IMR-90 (cell line): ENCODE results near the gene IBA57. TPM values are rescaled to one million over a fixed set of nuclear protein-coding genes. Genes with fewer than 3 reads are reported as not detected.

Experiments
- ATAC-seq: fragments of 200-7000 bp; cut with Tn5 transposase; 2 replicates; pipeline ENCODE4 v1.9.1; 2020; ENCODE audit warnings: low read depth, mild to moderate bottlenecking, moderate library complexity
- BruUV-seq: library from RNA; stranded (reverse); fragments of 400-500 nt; replicated peaks from 2 replicates; lab custom pipeline; 2021; lab: Mats Ljungman, UMichigan
- CTCF ChIA-PET: fragments of 300-600 bp; formaldehyde crosslinking; extraction: SDS; loops from one replicate; lab custom pipeline; 2021; ENCODE audit warnings: antibody characterized with exemption; lab: Yijun Ruan, JAX
- POLR2A ChIA-PET: fragments of 300-600 bp; sonication (Branson Sonifier 250); formaldehyde crosslinking; loops from one replicate; lab custom pipeline; 2022; ENCODE audit warnings: antibody characterized with exemption; ENCODE audit not compliant: unreplicated experiment; lab: Charles Lee
- DNase-seq: peaks from one replicate; pipeline ENCODE4 v3.0.0; 2013
- H2AFZ ChIP-seq: replicated peaks from 2 replicates; pipeline ENCODE3; 2013; ENCODE audit warnings: low read length, mild to moderate bottlenecking; ENCODE audit not compliant: poor library complexity
- H2AK5ac ChIP-seq: 2 replicates; pipeline ENCODE4 v1.6.1; 2013; ENCODE audit warnings: low read depth, low read length, inconsistent platforms
- H2AK9ac ChIP-seq: replicated peaks from 2 replicates; pipeline ENCODE3; 2013; ENCODE audit warnings: mild to moderate bottlenecking, low read depth, low read length, moderate library complexity; ENCODE audit not compliant: poor library complexity
- H2BK120ac ChIP-seq: 2 replicates; pipeline ENCODE4 v1.6.1; 2013; ENCODE audit warnings: low read depth, low read length, inconsistent platforms
- H2BK15ac ChIP-seq: 3 replicates; pipeline ENCODE4 v1.6.1; 2013; ENCODE audit warnings: low read depth, low read length, inconsistent platforms
- H2BK20ac ChIP-seq: 2 replicates; pipeline ENCODE4 v1.6.1; 2013; ENCODE audit warnings: low read depth, mild to moderate bottlenecking, inconsistent platforms, low read length, moderate library complexity
- H2BK5ac ChIP-seq: 2 replicates; pipeline ENCODE4 v1.6.1; 2013; ENCODE audit warnings: mild to moderate bottlenecking, low read depth, low read length, inconsistent platforms; ENCODE audit not compliant: poor library complexity, severe bottlenecking
- H3K14ac ChIP-seq: replicated peaks from 2 replicates; pipeline ENCODE4 v1.6.1; 2013; ENCODE audit warnings: low read depth, low read length, inconsistent platforms
- H3K18ac ChIP-seq: 2 replicates; pipeline ENCODE4 v1.6.1; 2013; ENCODE audit warnings: low read depth, low read length, control low read depth
- H3K23ac ChIP-seq: 2 replicates; pipeline ENCODE4 v1.6.1; 2013; ENCODE audit warnings: low read depth, low read length, inconsistent platforms
- H3K27ac ChIP-seq: 2 replicates; pipeline ENCODE4 v1.5.1; 2013; ENCODE audit warnings: mild to moderate bottlenecking, control low read depth, low read length; ENCODE audit not compliant: insufficient read depth
- H3K27me3 ChIP-seq: 2 replicates; pipeline ENCODE4 v1.6.1; 2013; ENCODE audit warnings: low read length; ENCODE audit not compliant: control insufficient read depth, insufficient read depth
- H3K36me3 ChIP-seq: 2 replicates; pipeline ENCODE4 v1.6.1; 2013; ENCODE audit warnings: low read length, mixed read lengths; ENCODE audit not compliant: control insufficient read depth, insufficient read depth
- H3K4ac ChIP-seq: 2 replicates; pipeline ENCODE4 v1.6.1; 2013; ENCODE audit warnings: low read depth, low read length, inconsistent platforms
- H3K4me1 ChIP-seq: 2 replicates; pipeline ENCODE4 v1.6.1; 2013; ENCODE audit warnings: low read length, mixed read lengths; ENCODE audit not compliant: control insufficient read depth, insufficient read depth
- H3K4me2 ChIP-seq: 2 replicates; pipeline ENCODE4 v1.6.1; 2013; ENCODE audit warnings: low read depth, mild to moderate bottlenecking, control low read depth, low read length, moderate library complexity
- H3K4me3 ChIP-seq: 2 replicates; pipeline ENCODE4 v1.5.1; 2013; ENCODE audit warnings: low read depth, mild to moderate bottlenecking, control low read depth, low read length, moderate library complexity; ENCODE audit not compliant: insufficient read depth
- H3K56ac ChIP-seq: 2 replicates; pipeline ENCODE4 v1.6.1; 2013; ENCODE audit warnings: low read length, inconsistent platforms; ENCODE audit not compliant: insufficient read depth; ENCODE audit errors: extremely low read depth
- H3K79me1 ChIP-seq, 2 experiments: 2 replicates each; pipeline ENCODE4 v1.6.1; 2013; ENCODE audit warnings: low read length in 2 of 2, inconsistent platforms in 1 of 2, low read depth in 1 of 2
- H3K9ac ChIP-seq: 2 replicates; pipeline ENCODE4 v1.6.1; 2013; ENCODE audit warnings: low read depth, low read length, control low read depth
- H3K9me1 ChIP-seq: 2 replicates; pipeline ENCODE4 v1.6.1; 2013; ENCODE audit warnings: low read length, inconsistent platforms; ENCODE audit not compliant: insufficient read depth
- H3K9me3 ChIP-seq: 2 replicates; pipeline ENCODE4 v1.6.1; 2013; ENCODE audit warnings: low read length; ENCODE audit not compliant: control insufficient read depth, insufficient read depth
- H4K20me1 ChIP-seq: 2 replicates; pipeline ENCODE4 v1.6.1; 2013; ENCODE audit warnings: low read length, inconsistent platforms; ENCODE audit not compliant: insufficient read depth
- H4K5ac ChIP-seq: 2 replicates; pipeline ENCODE4 v1.6.1; 2013; ENCODE audit warnings: mild to moderate bottlenecking, low read depth, low read length, control low read depth
- H4K8ac ChIP-seq, 2 experiments: 2 replicates each; pipeline ENCODE4 v1.6.1; 2013; ENCODE audit warnings: low read depth in 2 of 2, low read length in 2 of 2, control low read depth in 1 of 2, inconsistent platforms in 1 of 2
- H4K91ac ChIP-seq: 2 replicates; pipeline ENCODE4 v1.6.1; 2013; ENCODE audit warnings: low read depth, low read length, inconsistent platforms; ENCODE audit not compliant: insufficient read depth
- BHLHE40 ChIP-seq: fragments of 150-350 bp; IDR thresholded peaks from 2 replicates; pipeline ENCODE4 v1.6.1; 2016; ENCODE audit warnings: mild to moderate bottlenecking, low read depth, low read length
- CEBPB ChIP-seq: IDR thresholded peaks from 2 replicates; pipeline ENCODE4 v1.6.1; 2012; ENCODE audit warnings: low read depth, low read length, improper control_type of control experiment
- FOS ChIP-seq: fragments of 150-350 bp; IDR thresholded peaks from 2 replicates; pipeline ENCODE4 v1.6.1; 2016; ENCODE audit warnings: low read depth, low read length
- RFX5 ChIP-seq: IDR thresholded peaks from 2 replicates; pipeline ENCODE4 v1.8.0; 2012; ENCODE audit warnings: low read depth, mild to moderate bottlenecking, low read length, moderate library complexity
- WGBS, 2 experiments: methylation state at CpG; one replicate each; pipeline versions ENCODE4 v1.1.5 to v1.1.7; 2013; ENCODE audit warnings: missing lambda C conversion rate in 2 of 2; ENCODE audit not compliant: insufficient read length in 1 of 2; ENCODE audit errors: extremely low coverage in 2 of 2; 5-methylcytosine and 5-hydroxymethylcytosine counted together
- dilution Hi-C: fragments of 300-500 bp; cut with HindIII; formaldehyde crosslinking; loops from one replicate; pipeline ENCODE4 v1.14.3; 2018; ENCODE audit warnings: low sequenced_read_pairs; ENCODE audit not compliant: unreplicated experiment
- in situ Hi-C: fragments of 300-500 bp; cut with MboI; formaldehyde crosslinking; loops from 3 replicates; pipeline ENCODE4 v1.14.3; 2019; ENCODE audit warnings: low sequenced_read_pairs, inconsistent platforms, mixed read lengths
- intact Hi-C: fragments of 100-400 bp; cut with micrococcal nuclease; formaldehyde crosslinking; loops from 2 replicates; pipeline ENCODE4 v1.10.0; 2022
- polyA plus RNA-seq, 3 experiments: library from polyadenylated mRNA; depleted of rRNA; stranded (reverse); fragments of >200 nt; gene quantifications; 2 replicates each; pipeline ENCODE4 v1.2.3, GENCODE V29; 2012; ENCODE audit warnings: low replicate concordance in 1 of 3
- total RNA-seq: library from RNA; depleted of rRNA; stranded (reverse); fragments of >200 nt; gene quantifications from 2 replicates; pipeline ENCODE4 v1.2.3, GENCODE V29; 2012

The IBA57 gene
- total and polyA plus RNA-seq, 2 of the 4 experiments (the other 2 are of a cell fraction): 2.0 to 2.6 TPM

GRCh38 chr1:228228601-228229074 lies 63.0 kb downstream of the IBA57 start:
- peak overlapping the region; percentile 76 for H2AFZ ChIP-seq
- BruUV-seq: no TSS peak
- no peaks in the 10 kb centered on the region; the same call in 1 of the 2 replicates for H4K20me1 ChIP-seq
- DNase-seq (peak; percentile 98), ATAC-seq (peak; percentile 80)
- H3K9me3 ChIP-seq: peaks cover 9% of the 10 kb centered on the region
- peak overlapping the region; percentile 66 for H3K14ac ChIP-seq
- peak overlapping the region; percentile 99 for H3K27ac ChIP-seq
- no peak overlapping the region for H3K4me3 ChIP-seq
- CTCF ChIA-PET: no interaction called here
- peak overlapping the region; percentile 60; the same call in 1 of the 2 replicates for H4K5ac ChIP-seq
- H3K27me3 ChIP-seq: no peaks in the 10 kb centered on the region
- peaks cover 18% of the 10 kb centered on the region for H3K4me1 ChIP-seq
- peak overlapping the region; percentile 97 for H2BK20ac ChIP-seq
- H3K9me1 ChIP-seq: peaks cover 12% of the 10 kb centered on the region; the same call in 1 of the 2 replicates
- in situ Hi-C loops: no loop called here
- POLR2A ChIA-PET: interaction anchor here (0.7 kb wide), 1 partner anchor 17 kb away, joined by 3 read pairs; no protein-coding TSS in a partner anchor
- no peak overlapping the region for H2AK5ac ChIP-seq
- peaks cover 7 to 24% of the 10 kb centered on the region in 2 experiments; a peak in 3 of 4 replicates for H3K79me1 ChIP-seq
- no peak overlapping the region for H2AK9ac ChIP-seq
- intact Hi-C loops: loop anchor here (2.0 to 5.0 kb wide), 4 partner anchors 48 to 229 kb away; a partner anchor contains a TSS
- peak overlapping the region; percentile 94 for H3K18ac ChIP-seq
- H2BK120ac ChIP-seq: peak overlapping the region; percentile 98
- H3K4ac ChIP-seq: peak overlapping the region; percentile 97
- H3K56ac ChIP-seq: peak overlapping the region; percentile 97
- TF ChIP-seq BHLHE40 (peak; percentile 58), RFX5 (no peak), CEBPB (peak; percentile 98), FOS (peak; percentile 86)
- WGBS, 2 experiments: no CpG with 5 or more reads among the region's 5 CpGs
- peaks cover 28% of the 10 kb centered on the region for H3K36me3 ChIP-seq
- H3K23ac ChIP-seq: peak overlapping the region; percentile 84
- no peak overlapping the region; the same call in 1 of the 2 replicates for H3K9ac ChIP-seq
- peak overlapping the region; percentile 99 for H2BK5ac ChIP-seq
- H4K91ac ChIP-seq: peak overlapping the region; percentile 94
- peak overlapping the region; percentile 26 to 95 for H4K8ac ChIP-seq
- peak overlapping the region; percentile 71; the same call in 1 of the 3 replicates for H2BK15ac ChIP-seq
- H3K4me2 ChIP-seq: peak overlapping the region; percentile 80; the same call in 1 of the 2 replicates
- dilution Hi-C loops: no loop called here
